ENCODE measurements around the gene MAPKAPK3. TPM values are rescaled to one million over a fixed set of nuclear protein-coding genes. Genes with fewer than 3 reads are reported as not detected.
A peak's percentile ranks its signal among the peaks of the same experiment; 100 is the strongest.

MAPKAPK3 gene
- total and polyA plus RNA-seq, 2 donors (not counting 3 experiments of a cell fraction or from before 2014, with no cell fraction given) = 21.3 to 30.5 TPM

DNA sequence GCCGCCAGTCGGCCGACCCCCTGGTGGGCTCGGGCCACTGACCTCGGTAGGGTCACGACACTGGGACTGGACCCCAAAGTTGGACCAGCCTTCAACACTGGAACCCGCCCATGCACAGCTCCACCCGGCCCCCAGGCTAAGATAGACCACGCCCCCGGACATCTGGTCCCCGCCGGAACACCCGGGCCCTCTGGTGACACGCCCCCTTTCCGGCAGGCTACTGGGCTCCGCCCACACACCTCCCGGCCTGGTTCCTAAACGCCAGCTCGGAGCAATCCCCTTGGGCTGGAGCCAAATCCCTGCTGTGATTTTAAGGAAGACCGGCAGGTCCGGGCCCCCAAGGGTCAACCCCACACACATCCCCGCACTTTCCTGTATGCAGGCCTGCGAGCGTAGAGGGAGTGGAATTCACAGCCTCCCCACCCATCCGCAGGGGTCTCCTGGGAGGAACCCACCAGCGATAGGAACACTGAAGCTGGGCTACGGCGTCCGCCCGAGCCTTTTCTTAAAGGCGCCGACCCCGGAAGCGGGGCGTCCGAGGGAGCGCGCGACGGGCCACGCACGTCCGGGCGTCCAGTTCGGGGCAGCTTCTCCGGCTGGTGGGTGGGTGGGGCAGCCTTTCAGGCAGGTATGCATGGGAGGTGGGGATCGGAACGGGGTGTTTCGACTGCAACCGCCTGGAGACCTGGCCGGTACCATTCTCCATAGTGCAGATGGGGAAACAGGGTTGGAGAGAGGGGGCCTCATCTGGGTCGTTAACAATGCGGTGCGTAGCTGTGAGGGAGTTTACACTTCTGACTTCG is 47.8 kb upstream of the MAPKAPK3 start, which contains the start of gene HEMK1:
TSS of gene HEMK1 (plus strand) at position 576 of the 803 bp plus-strand sequence. CDS start 1,583 bp downstream, outside the sequence.
- intact Hi-C loops (cut with micrococcal nuclease) = loop anchor here (1.0 to 2.0 kb wide), 2 partner anchors 210 to 816 kb away; partner anchors contain the start of genes MANF and TMEM115
- Histone ChIP-seq H3K9me1 (replicated peaks; ENCODE audit: control insufficient read depth, extremely low read depth, insufficient read depth, low read length) (no peaks in the 10 kb centered on the region), H3K79me2 (ENCODE audit: control insufficient read depth, insufficient read depth, low read length) (no peaks in the 10 kb centered on the region), H3K27me3 (ENCODE audit: control insufficient read depth in 2 of 2, insufficient read depth in 2 of 2, low read length in 2 of 2) (no peaks in the 10 kb centered on the region), H3K9ac (replicated peaks; ENCODE audit: extremely low read depth, insufficient read depth, low read length) (peak within 1 kb of the TSS; percentile 57), H3K4me2 (ENCODE audit: insufficient read depth, low read length) (peak within 1 kb of the TSS; percentile 75), H3K4me3 (replicated peaks in 1 of 3; ENCODE audit: insufficient read depth in 1 of 3, low read depth in 1 of 3, low read length in 3 of 3) (peak within 1 kb of the TSS; percentile 84 to 91 (median 85)), H3K4me1 (ENCODE audit: control insufficient read depth, extremely low read depth, insufficient read depth, low read length) (peaks cover 10% of the 10 kb centered on the region), H3K9me3 (replicated peaks; ENCODE audit: control insufficient read depth, insufficient read depth, low read length) (no peaks in the 10 kb centered on the region), H4K20me1 (replicated peaks; ENCODE audit: control insufficient read depth, extremely low read depth, insufficient read depth, low read length) (no peaks in the 10 kb centered on the region), H2AFZ (ENCODE audit: low read depth, low read length) (peak within 1 kb of the TSS; percentile 99), H3K36me3 (ENCODE audit: control insufficient read depth in 2 of 2, extremely low read depth in 1 of 2, insufficient read depth in 2 of 2, low read length in 2 of 2) (peaks cover 0 to 2% of the 10 kb centered on the region in 2 experiments), H3K27ac (ENCODE audit: insufficient read depth, low read depth, low read length) (peak within 1 kb of the TSS; percentile 31)
- DNase-seq (ENCODE audit: low read depth, low spot score) = peak; percentile 87
- BruUV-seq (replicated peaks) = no TSS peak
- TF ChIP-seq POLR2A (IDR thresholded peaks at IDR 0.05; ENCODE audit: low read depth, low read length) = peak; percentile 24
- no peak for TF ChIP-seq MYC (IDR thresholded peaks at IDR 0.05; ENCODE audit: low read depth, low read length)
- TF ChIP-seq POLR2AphosphoS5 (IDR thresholded peaks at IDR 0.05; ENCODE audit: insufficient read depth, low read depth, low read length) = peak; percentile 66
- POLR2A ChIA-PET = interaction anchor here (0.6 to 1.9 kb wide), 3 partner anchors 32 to 972 kb away, joined by 6 to 9 read pairs (median 7); partner anchors contain the start of gene CISH
- dilution Hi-C loops (cut with MboI; ENCODE audit: extremely low pct_ligation_motif_present, low sequenced_read_pairs) = no loop called here
- CTCF ChIA-PET = interaction anchor here (0.9 to 5.2 kb wide), 11 partner anchors 20 to 1101 kb away, joined by 3 to 64 read pairs (median 5); partner anchors contain the start of genes CISH, DCAF1 and MAPKAPK3
- FAIRE-seq = peak; percentile 93

DNA sequence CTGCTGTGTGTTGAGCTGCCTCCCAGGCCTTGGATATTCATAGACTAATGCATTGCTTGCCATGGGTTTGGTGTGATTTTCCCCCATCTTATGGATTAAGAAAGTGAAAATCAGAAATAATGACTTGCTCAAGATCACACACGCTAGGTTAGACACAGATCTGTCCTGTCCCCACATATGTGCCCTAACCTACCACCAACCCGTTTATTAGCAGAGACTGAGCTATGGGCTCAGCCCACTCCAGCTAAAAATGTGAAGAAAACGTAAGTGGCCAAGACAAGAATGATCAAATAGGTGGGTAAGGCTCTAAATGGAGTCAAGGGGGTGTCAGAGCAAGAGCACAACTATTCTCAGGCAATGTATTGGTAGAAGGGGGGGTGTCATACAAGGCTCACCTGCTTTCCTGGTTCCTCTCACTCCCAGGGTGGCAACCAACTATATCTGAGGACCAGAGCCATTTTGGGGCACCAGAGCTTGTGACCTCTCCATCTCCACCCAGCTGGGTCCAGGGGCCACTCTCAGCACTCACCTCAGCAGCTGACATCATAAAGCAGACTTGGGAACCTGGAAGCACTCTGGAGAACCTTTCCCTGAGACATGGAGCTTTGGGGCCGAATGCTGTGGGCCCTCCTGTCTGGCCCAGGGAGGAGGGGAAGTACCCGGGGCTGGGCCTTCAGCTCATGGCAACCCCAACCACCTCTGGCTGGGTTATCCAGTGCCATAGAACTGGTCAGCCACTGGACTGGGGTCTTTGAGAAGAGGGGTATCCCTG is 46.3 kb upstream of the MAPKAPK3 start:
- no peak for TF ChIP-seq FOS (IDR thresholded peaks at IDR 0.05; ENCODE audit: borderline replicate concordance, insufficient read depth, low read length)
- TF ChIP-seq, protein P1, sequence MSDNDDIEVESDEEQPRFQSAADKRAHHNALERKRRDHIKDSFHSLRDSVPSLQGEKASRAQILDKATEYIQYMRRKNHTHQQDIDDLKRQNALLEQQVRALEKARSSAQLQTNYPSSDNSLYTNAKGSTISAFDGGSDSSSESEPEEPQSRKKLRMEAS (IDR thresholded peaks at IDR 0.05; ENCODE audit: insufficient read depth, insufficient read length) = no peak
- TF ChIP-seq EZH2 (IDR thresholded peaks at IDR 0.05; ENCODE audit: borderline replicate concordance, low read depth, low read length, severe bottlenecking) = no peak
- TF ChIP-seq POLR2AphosphoS5 (IDR thresholded peaks at IDR 0.05; ENCODE audit: insufficient read depth, low read depth, low read length) = no peak
- FAIRE-seq = no peak
- no peak overlapping the region for H3K27ac ChIP-seq (ENCODE audit: insufficient read depth, low read depth, low read length)
- intact Hi-C loops (cut with micrococcal nuclease) = no loop called here
- no peak overlapping the region for H2AFZ ChIP-seq (ENCODE audit: low read depth, low read length)
- no peak for DNase-seq (ENCODE audit: low read depth, low spot score)
- peaks cover 0 to 2% of the 10 kb centered on the region in 2 experiments for H3K36me3 ChIP-seq (ENCODE audit: control insufficient read depth in 2 of 2, extremely low read depth in 1 of 2, insufficient read depth in 2 of 2, low read length in 2 of 2)
- H3K4me2 ChIP-seq (ENCODE audit: insufficient read depth, low read length) = peak overlapping the region; percentile 75
- ChIA-PET POLR2A (interaction anchor here (1.2 kb wide), 1 partner anchor 41 kb away, joined by 3 read pairs; the partner anchor contains the start of gene CISH), CTCF (interaction anchor here (0.9 to 6.0 kb wide), 6 partner anchors 32 to 818 kb away, joined by 3 to 105 read pairs (median 6); partner anchors contain the start of genes CISH and MAPKAPK3)
- peak overlapping the region in 1 of 3 experiments; percentile 85 for H3K4me3 ChIP-seq (replicated peaks in 1 of 3; ENCODE audit: insufficient read depth in 1 of 3, low read depth in 1 of 3, low read length in 3 of 3)
- dilution Hi-C loops (cut with MboI; ENCODE audit: extremely low pct_ligation_motif_present, low sequenced_read_pairs) = no loop called here
- H3K9me1 ChIP-seq (replicated peaks; ENCODE audit: control insufficient read depth, extremely low read depth, insufficient read depth, low read length) = no peaks in the 10 kb centered on the region
- H3K79me2 ChIP-seq (ENCODE audit: control insufficient read depth, insufficient read depth, low read length) = no peaks in the 10 kb centered on the region
- H3K9me3 ChIP-seq (replicated peaks; ENCODE audit: control insufficient read depth, insufficient read depth, low read length) = no peaks in the 10 kb centered on the region
- peaks cover 10% of the 10 kb centered on the region for H3K4me1 ChIP-seq (ENCODE audit: control insufficient read depth, extremely low read depth, insufficient read depth, low read length)
- BruUV-seq (replicated peaks) = no TSS peak
- H3K9ac ChIP-seq (replicated peaks; ENCODE audit: extremely low read depth, insufficient read depth, low read length) = no peak overlapping the region
- H4K20me1 ChIP-seq (replicated peaks; ENCODE audit: control insufficient read depth, extremely low read depth, insufficient read depth, low read length) = no peaks in the 10 kb centered on the region
- no peaks in the 10 kb centered on the region for H3K27me3 ChIP-seq (ENCODE audit: control insufficient read depth in 2 of 2, insufficient read depth in 2 of 2, low read length in 2 of 2)

All from endothelial cell of umbilical vein (primary cell).